ENCODE data around the gene PHYHD1.

PHYHD1 gene

DNA sequence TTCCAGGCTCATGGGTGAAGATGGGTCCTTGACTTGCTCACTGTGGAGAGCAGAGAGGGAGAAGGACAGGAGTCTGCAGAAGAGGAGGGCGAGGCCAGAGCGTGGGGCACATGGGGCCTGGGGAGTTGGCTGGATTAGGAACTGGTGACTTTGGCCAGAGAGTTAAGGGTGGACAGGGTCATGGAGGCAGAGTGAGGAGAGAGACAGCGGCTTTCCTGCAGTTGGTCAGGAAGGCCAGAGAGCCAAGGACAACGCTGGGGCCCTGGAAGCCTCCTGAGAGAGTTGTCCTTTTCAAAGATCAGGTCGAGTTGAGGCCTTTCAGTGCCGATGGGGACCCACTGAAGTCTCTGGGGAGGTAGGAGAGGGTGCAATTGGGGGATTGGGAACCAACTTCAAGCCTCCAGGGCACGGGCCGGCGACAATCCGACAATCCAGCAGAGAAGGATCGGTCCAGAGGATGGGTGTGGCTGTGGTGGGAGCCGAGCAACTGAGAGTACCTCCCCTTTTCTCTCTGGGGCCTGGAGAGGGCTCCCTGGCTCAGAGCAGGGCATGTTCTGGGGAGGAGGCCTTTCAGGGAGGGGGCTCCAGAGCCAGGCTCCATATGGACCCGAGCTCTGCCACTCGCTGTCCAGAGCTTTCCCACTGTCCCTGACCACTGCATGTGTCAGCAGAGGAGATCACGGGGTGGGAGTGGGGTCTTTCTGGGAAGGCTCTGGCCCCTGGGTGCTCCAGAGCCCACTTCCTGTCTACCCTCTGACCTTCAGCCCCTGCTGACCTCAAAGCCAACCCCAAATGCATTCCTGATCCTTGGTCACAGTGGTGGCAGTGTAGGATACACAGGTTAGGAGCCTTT lies 7.5 kb upstream of the PHYHD1 start:
- ChIA-PET POLR2A (interaction anchor here (0.6 to 1.1 kb wide), 2 partner anchors 9 to 35 kb away, joined by 3 to 4 read pairs; no protein-coding TSS in a partner anchor), CTCF (interaction anchor here (2.1 to 4.8 kb wide), 3 partner anchors 13 to 15 kb away, joined by 6 to 42 read pairs (median 13); no protein-coding TSS in a partner anchor)
- no peak overlapping the region for H3K4me3 ChIP-seq (ENCODE audit: low read depth, low read length)
- no peak for TF ChIP-seq CTCF (IDR thresholded peaks at IDR 0.05; ENCODE audit: insufficient read depth, low read length, missing control alignments)
- no peak for DNase-seq (ENCODE audit: low read depth, low spot score)

GRCh38 chr9:128913995-128914772 lies 6.6 kb upstream of the PHYHD1 start:
- no peak for TF ChIP-seq CTCF (IDR thresholded peaks at IDR 0.05; ENCODE audit: insufficient read depth, low read length, missing control alignments)
- POLR2A ChIA-PET, result interaction anchor here (0.6 kb wide), 1 partner anchor 34 kb away, joined by 3 read pairs; no protein-coding TSS in a partner anchor
- CTCF ChIA-PET, result interaction anchor here (4.8 kb wide), 1 partner anchor 12 kb away, joined by 42 read pairs; no protein-coding TSS in a partner anchor
- H3K4me3 ChIP-seq (ENCODE audit: low read depth, low read length), result no peak overlapping the region
- DNase-seq (ENCODE audit: low read depth, low spot score), result no peak

GRCh38 chr9:128916204-128916603 lies 4.6 kb upstream of the PHYHD1 start:
- CTCF ChIA-PET, result interaction anchor here (1.5 to 4.8 kb wide), 3 partner anchors 10 to 50 kb away, joined by 3 to 42 read pairs (median 4); no protein-coding TSS in a partner anchor
- POLR2A ChIA-PET, result interaction anchor here (0.7 kb wide), 1 partner anchor 14 kb away, joined by 3 read pairs; no protein-coding TSS in a partner anchor
- no peak overlapping the region for H3K4me3 ChIP-seq (ENCODE audit: low read depth, low read length)
- no peak for DNase-seq (ENCODE audit: low read depth, low spot score)
- no peak for TF ChIP-seq CTCF (IDR thresholded peaks at IDR 0.05; ENCODE audit: insufficient read depth, low read length, missing control alignments)

DNA sequence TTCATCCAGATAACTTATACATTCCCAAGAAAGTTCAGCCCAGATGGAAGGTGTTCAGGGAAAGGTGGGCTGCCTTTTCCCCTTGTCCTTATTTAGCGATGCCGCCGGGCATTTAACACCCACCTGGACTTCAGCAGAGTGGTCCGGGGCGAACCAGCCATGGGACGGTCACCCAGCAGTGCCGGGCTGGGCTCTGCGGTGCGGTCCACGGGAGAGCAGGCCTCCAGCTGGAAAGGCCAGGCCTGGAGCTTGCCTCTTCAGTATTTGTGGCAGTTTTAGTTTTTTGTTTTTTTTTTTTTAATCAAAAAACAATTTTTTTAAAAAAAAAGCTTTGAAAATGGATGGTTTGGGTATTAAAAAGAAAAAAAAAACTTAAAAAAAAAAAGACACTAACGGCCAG lies 4.0 kb upstream of the PHYHD1 start:
- no peak overlapping the region for H3K4me3 ChIP-seq (ENCODE audit: low read depth, low read length)
- ChIA-PET POLR2A (interaction anchor here (0.7 kb wide), 1 partner anchor 15 kb away, joined by 3 read pairs; no protein-coding TSS in a partner anchor), CTCF (interaction anchor here (1.5 to 4.8 kb wide), 2 partner anchors 10 to 51 kb away, joined by 3 to 42 read pairs; no protein-coding TSS in a partner anchor)
- TF ChIP-seq CTCF (IDR thresholded peaks at IDR 0.05; ENCODE audit: insufficient read depth, low read length, missing control alignments), result no peak
- no peak for DNase-seq (ENCODE audit: low read depth, low spot score)

GRCh38 chr9:128917151-128917849 lies 3.5 kb upstream of the PHYHD1 start:
- ChIA-PET CTCF (interaction anchor here (1.5 to 4.8 kb wide), 2 partner anchors 9 to 51 kb away, joined by 3 to 42 read pairs; no protein-coding TSS in a partner anchor), POLR2A (interaction anchor here (0.7 kb wide), 1 partner anchor 15 kb away, joined by 3 read pairs; no protein-coding TSS in a partner anchor)
- TF ChIP-seq CTCF (IDR thresholded peaks at IDR 0.05; ENCODE audit: insufficient read depth, low read length, missing control alignments), result no peak
- no peak for DNase-seq (ENCODE audit: low read depth, low spot score)
- no peak overlapping the region for H3K4me3 ChIP-seq (ENCODE audit: low read depth, low read length)
